OCI-LY7 (cell line): ENCODE data around the gene UTP14C.

Source experiments
- EZH2phosphoT487 ChIP-seq: fragments of 200-600 bp; sonication (generic); IDR thresholded peaks from 2 replicates; pipeline ENCODE4 v1.6.1; 2018; ENCODE audit warnings: low read depth, borderline replicate concordance, mild to moderate bottlenecking, mixed run types, antibody characterized with exemption, low read length, moderate library complexity, mixed read lengths
- TF ChIP-seq, protein P1 (sequence below): fragments of 200-600 bp; sonication (generic); conservative IDR thresholded peaks from 2 replicates; pipeline ENCODE4 v1.5.1; 2014; ENCODE audit warnings: mild to moderate bottlenecking, antibody characterized with exemption, low read length, moderate library complexity, mixed read lengths

DNA sequence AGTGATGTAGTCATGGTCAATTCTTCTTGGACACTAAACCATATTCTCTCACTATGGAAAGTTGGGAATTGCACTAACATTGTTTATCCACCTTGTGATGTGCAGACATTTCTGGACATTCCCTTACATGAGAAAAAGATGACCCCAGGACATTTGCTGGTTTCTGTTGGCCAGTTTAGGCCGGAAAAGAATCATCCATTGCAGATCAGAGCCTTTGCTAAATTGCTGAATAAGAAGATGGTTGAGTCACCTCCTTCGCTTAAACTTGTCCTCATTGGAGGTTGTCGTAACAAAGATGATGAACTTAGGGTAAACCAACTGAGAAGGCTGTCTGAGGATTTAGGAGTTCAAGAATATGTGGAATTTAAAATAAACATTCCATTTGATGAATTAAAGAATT, at the start of gene UTP14C:
- TF ChIP-seq, protein P1, sequence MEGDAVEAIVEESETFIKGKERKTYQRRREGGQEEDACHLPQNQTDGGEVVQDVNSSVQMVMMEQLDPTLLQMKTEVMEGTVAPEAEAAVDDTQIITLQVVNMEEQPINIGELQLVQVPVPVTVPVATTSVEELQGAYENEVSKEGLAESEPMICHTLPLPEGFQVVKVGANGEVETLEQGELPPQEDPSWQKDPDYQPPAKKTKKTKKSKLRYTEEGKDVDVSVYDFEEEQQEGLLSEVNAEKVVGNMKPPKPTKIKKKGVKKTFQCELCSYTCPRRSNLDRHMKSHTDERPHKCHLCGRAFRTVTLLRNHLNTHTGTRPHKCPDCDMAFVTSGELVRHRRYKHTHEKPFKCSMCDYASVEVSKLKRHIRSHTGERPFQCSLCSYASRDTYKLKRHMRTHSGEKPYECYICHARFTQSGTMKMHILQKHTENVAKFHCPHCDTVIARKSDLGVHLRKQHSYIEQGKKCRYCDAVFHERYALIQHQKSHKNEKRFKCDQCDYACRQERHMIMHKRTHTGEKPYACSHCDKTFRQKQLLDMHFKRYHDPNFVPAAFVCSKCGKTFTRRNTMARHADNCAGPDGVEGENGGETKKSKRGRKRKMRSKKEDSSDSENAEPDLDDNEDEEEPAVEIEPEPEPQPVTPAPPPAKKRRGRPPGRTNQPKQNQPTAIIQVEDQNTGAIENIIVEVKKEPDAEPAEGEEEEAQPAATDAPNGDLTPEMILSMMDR, result no peak
- TF ChIP-seq EZH2phosphoT487, result no peak
